HG02981 (cell line): ENCODE results near the gene CYP24A1.

Experiments
- ATAC-seq: cut with Tn5 transposase; IDR thresholded peaks from one replicate; pipeline ENCODE4 v1.9.1; 2021; ENCODE audit warnings: mild to moderate bottlenecking, moderate library complexity; ENCODE audit not compliant: unreplicated experiment

CYP24A1 gene

GRCh38 chr20:54176610-54177009 lies 2.8 kb upstream of the CYP24A1 start:
- ATAC-seq = no peak

GRCh38 chr20:54174457-54175175 lies 830 bp upstream of the CYP24A1 start:
- no peak for ATAC-seq

- ATAC-seq = no peak
Observed at GRCh38 chr20:54172856-54173652, 732 bp downstream of the CYP24A1 start.

- ATAC-seq = no peak
Observed at GRCh38 chr20:54172532-54172855, 1.3 kb downstream of the CYP24A1 start.

DNA sequence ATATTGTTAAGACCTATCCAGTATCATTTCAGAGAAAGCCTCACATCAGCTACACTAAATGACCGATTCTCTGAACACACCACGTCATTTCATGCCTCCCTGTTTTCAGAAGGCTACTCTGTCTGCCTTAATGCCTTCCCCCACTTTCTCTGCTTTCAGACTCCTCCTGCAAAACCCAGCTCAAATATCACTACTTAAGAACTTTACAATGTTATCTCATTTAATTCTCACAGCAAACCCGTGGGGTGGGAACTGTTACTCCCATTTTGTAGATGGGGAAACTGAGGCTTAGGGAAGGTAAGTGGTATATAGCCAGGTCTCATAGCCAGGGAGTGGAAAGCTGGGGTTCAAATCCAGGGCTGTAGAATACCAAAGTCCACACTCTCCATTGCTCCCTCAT lies 2.8 kb downstream of the CYP24A1 start:
- ATAC-seq = no peak

DNA sequence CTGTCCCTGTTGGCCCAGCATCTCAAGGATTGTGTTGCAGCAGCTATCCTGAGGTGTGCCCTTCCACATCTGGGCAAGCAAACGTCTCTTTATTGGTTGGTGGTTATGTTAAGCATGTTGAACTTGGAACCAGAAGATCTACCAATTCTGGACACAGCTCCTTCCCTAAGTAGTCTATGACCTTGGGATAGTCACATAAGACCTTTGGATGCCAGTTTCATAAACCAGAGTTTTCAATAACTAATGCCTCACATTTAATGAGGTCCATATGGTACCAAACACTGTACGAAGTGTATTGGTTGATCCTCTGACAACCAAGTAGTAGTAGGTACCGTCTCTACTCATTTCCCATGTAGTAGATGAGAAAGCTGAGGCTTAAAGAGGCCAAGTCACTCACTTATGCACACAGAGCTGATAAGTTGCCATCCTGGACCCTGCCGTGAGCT lies 3.7 kb downstream of the CYP24A1 start:
- no peak for ATAC-seq

DNA sequence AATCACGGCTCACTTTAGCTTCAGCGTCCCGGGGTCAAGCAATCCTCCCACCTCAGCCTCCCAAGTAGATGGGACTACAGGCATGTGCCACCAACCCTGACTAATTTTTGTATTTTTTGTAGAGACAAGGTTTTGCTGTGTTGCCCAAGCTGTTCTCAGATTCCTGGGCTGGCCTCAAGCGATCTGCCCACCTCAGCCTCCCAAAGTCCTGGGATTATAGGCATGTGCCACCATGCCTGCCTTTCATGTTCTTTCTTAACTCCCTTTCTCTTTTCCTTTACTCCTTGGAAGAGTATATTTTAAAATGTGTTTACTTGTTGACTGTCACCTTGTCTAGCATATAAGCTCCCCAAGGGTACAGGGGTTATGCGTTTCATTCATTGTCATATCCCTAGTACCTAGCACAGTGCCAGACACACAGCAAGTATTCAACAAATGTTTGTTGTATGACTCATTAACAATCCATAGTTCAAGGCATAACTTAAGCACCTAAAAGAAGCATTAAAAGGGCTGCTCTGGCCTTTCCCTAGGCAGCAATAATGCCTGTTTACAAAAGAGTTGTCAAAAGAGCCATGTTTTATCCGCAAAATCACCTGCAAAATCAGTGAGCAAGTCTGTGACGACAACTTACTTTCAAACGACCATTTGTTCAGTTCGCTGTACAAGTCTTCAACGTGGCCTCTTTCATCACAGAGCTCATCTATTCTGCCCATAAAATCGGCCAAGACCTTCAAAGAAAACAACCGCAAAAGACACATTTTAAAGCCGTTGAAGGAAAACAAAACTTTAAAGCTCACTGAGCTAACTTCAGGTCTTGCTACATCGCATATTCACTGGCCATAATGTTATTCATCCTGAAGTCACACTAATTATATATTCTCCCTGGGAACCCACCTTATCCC lies 4.6 kb downstream of the CYP24A1 start:
- ATAC-seq = no peak

- no peak for ATAC-seq
Observed at GRCh38 chr20:54167909-54168872, 5.6 kb downstream of the CYP24A1 start.

GRCh38 chr20:54166987-54167662 lies 6.7 kb downstream of the CYP24A1 start:
- no peak for ATAC-seq

GRCh38 chr20:54165803-54166202 lies 8.0 kb downstream of the CYP24A1 start:
- ATAC-seq = no peak

GRCh38 chr20:54165014-54165413 lies 8.8 kb downstream of the CYP24A1 start:
- no peak for ATAC-seq

DNA sequence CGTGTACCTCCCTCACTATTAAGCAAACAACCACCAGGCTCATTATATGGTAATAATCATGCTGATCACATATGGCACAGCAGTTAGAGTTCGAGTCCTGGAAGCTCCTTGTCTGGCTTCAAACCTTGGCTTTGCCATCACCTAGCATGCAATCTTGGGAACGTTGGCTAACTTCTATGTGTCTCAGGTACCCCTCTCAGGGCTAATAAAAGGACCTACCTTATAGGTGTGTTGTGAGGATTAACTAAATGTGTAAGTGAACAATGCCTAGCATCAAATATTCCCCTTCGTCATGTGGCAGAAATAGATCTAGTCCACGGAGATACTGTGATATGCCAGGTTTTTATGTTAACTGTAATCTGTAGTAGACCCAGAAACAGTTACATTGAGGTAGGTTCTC lies 10.4 kb downstream of the CYP24A1 start:
- no peak for ATAC-seq

DNA sequence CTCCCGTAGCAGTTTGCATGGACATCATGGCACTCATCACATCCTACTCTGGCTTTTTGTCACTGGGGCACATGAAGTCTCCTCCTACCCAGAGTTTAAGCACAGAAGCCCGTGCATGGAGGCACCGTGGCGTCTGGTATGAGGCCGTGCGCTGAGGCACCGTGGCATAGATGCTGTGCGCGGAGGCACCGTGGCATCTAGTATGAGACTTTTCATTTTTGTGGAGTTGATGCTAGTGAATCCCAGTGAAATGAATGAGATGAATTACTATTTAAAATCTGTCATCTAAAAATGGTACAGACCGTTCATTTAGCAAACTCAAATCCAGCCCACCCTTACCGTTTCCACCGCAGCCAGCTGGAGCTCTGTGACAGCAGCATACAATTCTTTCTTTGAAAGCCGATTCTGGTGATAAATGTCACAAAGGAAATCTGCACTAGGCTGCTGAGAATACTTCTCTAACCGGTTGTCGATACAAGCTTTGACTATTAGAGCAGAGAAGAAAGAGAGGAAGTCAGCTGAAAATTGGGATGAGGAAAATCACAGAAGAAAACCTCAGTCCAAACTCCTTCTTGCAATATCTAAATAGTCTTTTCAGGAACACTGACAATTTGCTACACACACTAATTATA lies 11.3 kb downstream of the CYP24A1 start:
- no peak for ATAC-seq

- no peak for ATAC-seq
Observed at GRCh38 chr20:54161821-54162149, 12.0 kb downstream of the CYP24A1 start.

DNA sequence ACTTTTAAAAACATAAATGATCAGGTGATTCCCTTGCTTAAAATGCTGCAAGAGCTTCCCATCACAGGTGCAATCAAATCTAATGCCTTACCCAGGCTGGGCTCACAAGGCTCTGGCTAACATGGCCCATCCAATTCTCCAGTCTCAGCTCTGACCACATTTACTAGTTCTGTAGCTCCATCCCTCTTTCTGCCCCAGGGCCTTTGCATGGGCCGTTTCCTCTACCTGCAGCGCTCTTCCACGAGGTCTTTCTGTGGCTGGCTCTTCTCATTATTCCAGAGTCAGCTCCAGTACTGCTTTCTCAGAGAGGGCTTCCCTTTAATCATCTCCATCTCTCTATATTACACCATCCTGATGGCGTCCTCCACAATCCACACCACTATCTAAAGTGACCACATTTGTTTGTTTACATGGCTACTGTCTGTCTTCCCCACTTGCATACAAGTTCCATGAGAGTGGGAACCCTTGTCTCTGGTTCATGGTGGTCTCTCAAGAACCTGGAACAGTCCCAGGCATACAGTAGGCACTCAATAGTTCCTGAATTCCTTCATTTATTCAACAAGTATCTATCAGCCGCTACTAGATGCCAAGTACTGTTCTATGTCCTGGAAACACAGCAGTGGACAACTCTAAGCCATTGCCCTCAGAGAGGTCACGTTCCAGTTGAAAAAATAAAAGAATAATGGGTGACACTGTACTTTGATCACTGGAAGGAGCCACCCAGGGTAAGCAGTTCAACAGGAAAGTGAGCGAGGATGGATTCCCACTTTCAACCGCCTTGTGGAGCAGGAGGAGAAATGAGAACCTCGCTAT lies 12.6 kb downstream of the CYP24A1 start:
- no peak for ATAC-seq

DNA sequence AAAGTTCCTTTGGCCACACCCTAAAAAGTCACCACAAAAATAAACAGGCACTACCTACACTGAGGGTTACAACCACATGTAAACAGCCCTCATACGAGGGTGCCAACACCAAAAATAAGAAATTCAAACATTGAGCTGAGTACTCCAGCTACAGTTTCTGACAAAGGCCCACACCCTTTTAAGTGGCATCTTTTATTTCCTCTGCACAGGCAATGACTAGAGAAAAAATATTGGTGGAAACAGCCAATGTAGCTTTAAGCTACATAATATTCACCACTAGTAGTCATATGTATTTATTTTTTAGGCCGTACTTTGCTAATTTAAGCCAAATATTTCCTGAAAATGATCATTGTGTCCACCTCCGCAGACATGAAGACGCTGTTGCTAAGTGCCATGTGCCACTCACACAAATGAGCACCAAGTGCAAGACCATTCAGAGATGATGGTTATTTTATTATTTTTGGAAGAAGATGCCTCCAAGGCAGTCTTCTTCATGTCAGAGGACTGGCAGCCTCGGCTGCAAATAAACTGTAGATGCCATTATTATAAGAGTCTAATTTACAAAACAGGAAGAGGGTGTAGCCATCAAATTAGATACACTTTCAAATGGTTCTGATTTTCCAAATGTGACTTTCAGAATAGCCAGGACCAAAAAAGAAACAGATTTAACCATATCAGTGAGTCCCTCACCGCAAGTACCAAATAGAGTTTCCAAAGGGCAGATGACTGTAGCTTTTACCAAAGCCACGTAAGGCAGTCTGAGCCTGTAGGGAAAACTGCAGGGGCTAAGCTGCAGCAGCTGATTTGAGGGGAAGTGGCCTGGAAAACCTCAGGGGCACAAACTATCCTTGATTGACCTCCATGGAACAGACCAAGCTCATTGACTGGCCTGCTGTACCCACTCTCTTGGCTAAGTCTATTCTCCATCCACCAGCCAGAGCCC lies 13.4 kb downstream of the CYP24A1 start:
- ATAC-seq = no peak

DNA sequence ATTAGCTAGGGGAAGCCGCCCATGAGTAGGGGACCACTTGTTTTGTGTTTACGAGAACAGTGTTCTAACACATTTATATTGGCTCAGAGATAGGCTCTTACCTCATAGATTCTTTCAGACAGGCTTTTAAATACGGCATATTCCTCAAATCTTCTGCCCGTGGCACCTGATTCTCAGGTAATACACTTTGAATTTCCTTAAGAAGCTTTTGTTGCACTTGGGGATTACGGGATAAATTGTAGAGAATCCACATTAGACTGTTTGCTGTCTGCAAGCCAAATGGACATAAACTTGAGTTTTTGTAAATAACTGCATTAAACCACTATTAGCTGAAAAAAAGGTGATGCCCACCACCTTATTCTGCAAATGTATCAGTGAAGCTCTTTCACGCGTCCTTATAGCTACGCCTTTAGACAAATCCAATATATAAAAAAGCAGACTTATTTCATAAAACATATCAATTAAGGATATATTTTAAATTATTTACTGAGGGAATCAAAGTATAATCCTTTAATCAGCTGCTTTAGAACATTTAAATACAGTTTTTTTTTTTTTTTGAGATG lies 14.8 kb downstream of the CYP24A1 start:
- no peak for ATAC-seq
